DMS53 treated with DMSO at 0.1 percent for 48 hours (cell line): ENCODE results near the gene GOLGA8O.
"Not testable (repeated sequence)": the region's sequence is repeated elsewhere in the genome, so short reads cannot be mapped to it uniquely, and the experiment has no call there.

Source experiments
- DNase-seq: peaks from one replicate; lab custom pipeline; 2025; ENCODE audit not compliant: unreplicated experiment; lab: John Stamatoyannopoulos, UW

Gene GOLGA8O

DNA sequence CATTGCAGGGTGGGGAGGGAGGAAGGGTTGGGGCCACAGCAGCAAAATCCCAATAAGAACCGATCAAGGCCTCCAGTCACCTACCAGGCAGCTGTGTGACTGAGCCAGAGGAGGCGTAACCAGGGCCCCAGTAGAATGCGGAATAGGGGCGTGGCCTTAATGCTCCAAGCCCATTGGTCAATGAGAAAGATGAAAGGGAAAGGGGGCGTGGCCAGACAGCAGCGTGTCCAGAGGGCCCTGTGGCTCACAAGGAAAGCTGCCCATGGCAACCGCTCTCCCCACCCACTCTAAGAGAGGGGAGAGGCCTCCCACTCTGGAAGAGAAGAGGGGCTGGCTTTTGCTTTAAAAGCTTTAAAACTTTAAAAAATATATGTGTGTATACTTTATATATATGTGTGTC is at the start of gene GOLGA8O:
GOLGA8O (minus strand) TSS at position 101 of the 400 bp plus-strand sequence; CDS start at position 3, 98 bp downstream.
- DNase-seq, result not testable (repeated sequence)

- not testable (repeated sequence) for DNase-seq
These were observed 48.8 kb upstream of the GOLGA8O start for GRCh38 chr15:32504152-32504811.

DNA sequence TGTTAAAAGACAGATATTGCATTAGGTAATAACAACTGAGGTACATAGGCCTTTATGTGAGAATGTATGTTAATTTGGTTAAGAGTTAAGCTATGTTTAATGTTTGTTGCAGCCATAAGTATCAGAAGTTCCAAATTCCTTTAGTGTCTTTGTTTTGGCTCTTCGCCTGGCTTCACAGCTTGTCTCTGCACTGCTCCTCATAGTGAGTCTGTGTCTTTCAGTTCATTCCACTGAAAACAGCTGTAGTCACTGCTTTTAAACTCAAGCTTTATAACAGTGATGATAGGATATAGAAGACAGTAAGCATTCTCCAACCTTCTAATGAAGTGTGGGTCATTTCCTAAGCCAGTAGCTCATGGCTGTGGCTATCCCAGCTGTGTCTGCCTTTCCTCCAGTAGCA is 47.5 kb upstream of the GOLGA8O start:
- not testable (repeated sequence) for DNase-seq

GRCh38 chr15:32492768-32493167 is 37.3 kb upstream of the GOLGA8O start:
- DNase-seq, result not testable (repeated sequence)

GRCh38 chr15:32486474-32486873 is 31.0 kb upstream of the GOLGA8O start:
- not testable (repeated sequence) for DNase-seq

DNA sequence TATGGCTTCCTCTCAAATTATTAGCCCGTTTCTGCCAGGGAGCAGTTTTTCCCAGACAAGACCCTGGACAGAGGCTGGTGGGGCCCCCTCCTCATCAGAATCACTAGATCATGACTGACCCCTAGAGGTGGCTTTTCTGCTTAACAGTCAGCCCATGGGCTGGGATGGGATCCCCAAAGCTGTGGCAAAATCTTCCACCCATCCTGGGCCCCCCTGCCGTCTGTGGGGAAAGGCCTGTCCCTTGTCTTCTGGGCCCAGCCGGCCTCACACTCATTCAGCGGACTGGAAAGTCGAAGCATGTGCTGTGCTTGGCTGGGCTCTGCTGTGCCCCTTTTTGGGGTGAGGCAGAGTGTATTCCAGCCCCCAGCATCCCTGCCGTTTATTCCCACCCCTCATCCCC is 27.9 kb upstream of the GOLGA8O start:
- DNase-seq, result not testable (repeated sequence)

- not testable (repeated sequence) for DNase-seq
These were observed 26.2 kb upstream of the GOLGA8O start for GRCh38 chr15:32481683-32482082.

DNA sequence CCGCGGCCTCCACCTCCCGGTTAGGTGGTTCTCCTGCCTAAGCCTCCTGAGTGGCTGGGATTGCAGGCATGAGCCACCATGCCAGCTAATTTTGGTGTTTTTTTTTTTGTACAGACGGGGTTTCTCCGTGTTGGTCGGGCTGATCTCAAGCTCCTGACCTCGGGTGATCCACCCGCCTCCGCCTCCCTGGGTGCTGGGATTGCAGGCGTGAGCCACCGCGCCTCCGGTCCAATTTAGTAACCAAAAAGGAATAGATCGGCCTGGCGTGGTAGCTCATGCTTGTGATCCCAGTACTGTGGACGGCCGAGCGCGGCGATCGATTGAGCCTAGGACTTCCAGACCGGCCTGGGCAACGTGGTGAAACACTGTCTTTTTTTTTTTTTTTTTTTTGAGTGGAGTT is 12.6 kb upstream of the GOLGA8O start:
- DNase-seq, result not testable (repeated sequence)

- not testable (repeated sequence) for DNase-seq
These were observed 14.9 kb downstream of the GOLGA8O start for GRCh38 chr15:32440445-32440977.

DNA sequence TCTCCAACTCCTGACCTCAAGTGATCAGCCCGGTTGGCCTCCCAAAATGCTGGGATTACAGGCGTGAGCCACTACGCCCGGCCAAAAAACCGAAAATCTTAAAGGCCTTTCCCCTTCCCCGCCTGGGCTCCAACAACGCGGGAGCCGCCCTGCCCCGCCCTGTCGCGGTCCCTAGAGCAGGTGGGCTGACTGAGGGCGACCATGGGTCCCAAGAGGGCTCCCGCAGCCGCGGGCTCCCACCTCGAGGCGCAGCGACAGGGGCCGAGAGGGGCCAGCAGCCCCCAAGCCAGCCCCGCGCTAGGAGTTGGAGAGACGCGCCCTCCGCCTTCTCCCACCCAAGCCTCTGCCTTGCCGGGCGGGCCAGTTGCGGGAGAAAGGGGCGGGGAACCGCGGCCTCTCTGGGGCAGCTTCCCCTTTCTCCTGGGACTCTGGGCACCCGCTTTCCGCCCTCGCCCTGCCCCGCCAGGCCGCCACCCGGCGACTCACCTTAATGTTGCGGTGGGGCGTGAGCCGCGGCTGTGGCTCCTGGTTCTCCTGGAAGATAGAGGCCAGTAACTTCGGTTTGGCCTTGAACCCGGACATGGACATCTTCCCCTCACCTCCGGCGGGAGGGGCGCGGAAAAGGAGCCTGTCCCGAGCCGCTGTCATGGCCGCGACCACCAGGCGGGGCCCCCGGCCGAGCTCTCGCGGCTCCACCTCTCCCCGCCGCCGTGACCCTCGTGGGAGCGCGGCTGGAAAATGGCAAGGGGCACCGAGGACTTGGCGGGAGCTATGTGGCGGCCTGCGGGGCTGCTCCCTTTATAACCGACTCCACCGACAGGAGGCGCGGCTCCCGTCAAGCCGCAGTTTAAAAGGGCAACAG is 21.1 kb downstream of the GOLGA8O start:
- not testable (repeated sequence) for DNase-seq

DNA sequence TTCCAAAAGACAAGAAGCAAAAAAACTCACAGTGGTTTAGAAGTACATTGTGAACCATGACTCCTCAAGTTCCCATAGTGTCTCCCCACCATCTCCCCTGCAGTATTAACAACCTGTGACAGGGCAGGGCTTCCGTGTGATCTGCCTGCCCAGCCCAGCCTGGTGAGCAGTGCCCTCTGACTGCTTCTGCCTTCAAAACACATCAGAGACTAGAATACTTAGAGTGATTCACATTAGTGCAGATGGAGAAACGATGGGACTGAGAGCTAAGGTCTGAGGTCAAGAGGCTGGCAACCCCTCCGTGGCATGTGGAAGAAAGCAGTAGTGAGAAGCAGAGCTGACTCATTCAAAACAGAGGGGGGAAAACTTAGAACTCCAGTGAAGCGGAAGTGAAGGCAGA is 27.8 kb downstream of the GOLGA8O start:
- DNase-seq, result not testable (repeated sequence)

DNA sequence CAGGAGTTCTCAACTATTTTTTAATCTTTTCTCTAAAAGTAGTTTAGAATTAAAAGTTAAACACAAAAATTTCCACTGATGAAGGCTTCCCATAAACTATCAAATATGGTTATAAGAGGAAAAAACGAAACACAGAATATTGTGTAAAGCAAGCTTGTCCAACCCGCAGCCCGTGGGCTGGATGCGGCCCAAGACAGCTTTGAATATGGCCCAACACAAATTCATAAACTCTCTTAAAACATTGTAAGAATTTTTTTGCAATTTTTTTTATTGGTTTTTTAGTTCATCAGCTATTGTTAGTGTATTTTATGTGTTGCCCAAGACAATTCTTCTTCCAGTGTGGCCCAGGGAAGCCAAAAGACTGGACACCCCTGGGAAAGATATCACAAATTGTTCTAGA is 28.9 kb downstream of the GOLGA8O start:
- not testable (repeated sequence) for DNase-seq

GRCh38 chr15:32407903-32408302 is 47.5 kb downstream of the GOLGA8O start:
- DNase-seq, result not testable (repeated sequence)

GRCh38 chr15:32403192-32403591 is 52.2 kb downstream of the GOLGA8O start, which contains the start of gene GOLGA8K:
Gene GOLGA8K (minus strand): TSS chr15:32403292. CDS start chr15:32403194, 98 bp downstream.
- DNase-seq, result not testable (repeated sequence)

- not testable (repeated sequence) for DNase-seq
These were observed 58.9 kb downstream of the GOLGA8O start for GRCh38 chr15:32396522-32396921.
